HG03039 (cell line): Measurements from ENCODE around the gene ZNF497.
A peak's percentile ranks its signal among the peaks of the same experiment; 100 is the strongest.
"Not testable (repeated sequence)": the region's sequence is repeated elsewhere in the genome, so short reads cannot be mapped to it uniquely, and the experiment has no call there.

Source experiments
- ATAC-seq: cut with Tn5 transposase; IDR thresholded peaks from one replicate; pipeline ENCODE4 v1.9.1; 2021; ENCODE audit warnings: mild to moderate bottlenecking, moderate library complexity; ENCODE audit not compliant: unreplicated experiment

ZNF497 gene

GRCh38 chr19:58350001-58350861 lies 12.3 kb downstream of the ZNF497 start:
- ATAC-seq = no peak

- ATAC-seq = no peak
These were observed 13.0 kb downstream of the ZNF497 start for GRCh38 chr19:58349590-58349989.

GRCh38 chr19:58348080-58348479 lies 14.5 kb downstream of the ZNF497 start:
- not testable (repeated sequence) for ATAC-seq

DNA sequence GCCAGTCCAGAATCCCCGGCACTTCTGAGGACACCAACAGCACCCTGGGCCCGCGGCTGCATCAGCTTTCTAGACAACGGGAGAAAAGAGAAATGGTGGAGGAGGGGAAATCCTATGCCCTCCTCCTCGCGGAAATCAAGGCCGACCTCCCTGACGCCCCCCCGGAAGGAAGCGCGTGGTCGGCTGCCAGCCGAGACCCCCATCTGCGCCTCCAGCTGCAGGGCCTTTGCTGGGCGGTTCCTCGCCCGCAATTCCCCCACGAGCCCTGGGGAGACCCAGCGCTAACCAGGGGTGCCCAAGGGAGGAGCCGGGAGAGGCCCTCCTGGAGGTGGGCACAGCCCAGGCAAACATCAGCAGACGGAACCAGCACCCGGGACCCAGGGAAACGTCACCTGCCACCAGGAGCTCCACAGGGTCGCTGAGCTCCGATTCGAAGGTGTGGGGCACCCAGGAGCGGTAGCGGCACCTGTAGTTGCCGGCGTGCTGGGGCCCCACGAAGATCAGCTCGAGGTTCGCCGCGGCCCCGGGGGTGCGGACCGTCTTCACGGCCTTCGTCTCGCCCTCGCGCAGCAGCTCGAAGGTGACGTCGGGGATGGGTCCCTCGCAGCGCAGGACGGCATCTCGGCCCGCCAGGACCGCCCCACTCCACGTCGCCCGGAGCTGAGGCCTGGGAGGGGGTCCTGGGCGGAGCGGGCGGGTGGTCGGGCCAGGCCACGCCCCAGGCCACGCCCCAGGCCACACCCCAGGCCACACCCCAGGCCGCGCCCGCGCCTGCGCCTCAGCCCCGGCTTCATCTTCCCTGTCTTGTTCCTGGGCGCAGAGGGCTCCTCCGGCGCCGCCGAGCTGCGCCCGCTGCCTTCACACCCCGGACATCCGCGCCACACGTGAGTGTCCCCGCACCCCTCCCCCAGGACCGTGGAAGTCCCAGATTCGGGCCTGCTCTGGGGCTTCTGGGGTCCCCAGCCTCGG lies 15.3 kb downstream of the ZNF497 start:
- peak; percentile 82 for ATAC-seq

DNA sequence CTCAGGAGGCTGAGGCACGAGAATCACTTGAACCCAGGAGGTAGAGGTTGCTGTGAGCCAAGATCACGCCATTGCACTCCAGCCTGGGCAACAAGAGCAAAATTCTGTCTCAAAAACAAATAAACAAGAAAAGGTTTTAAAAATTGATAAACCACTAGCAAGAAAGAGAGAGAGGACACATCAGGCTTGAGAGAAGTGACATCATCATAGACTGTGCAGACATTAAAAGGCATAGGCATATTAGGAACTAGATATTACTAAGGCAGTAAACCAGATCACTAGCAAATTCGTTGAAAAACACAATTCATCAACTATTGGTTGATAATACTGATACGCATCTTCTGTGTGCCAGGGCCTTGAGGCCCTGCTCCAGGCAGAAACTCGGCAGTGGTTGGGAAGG lies 17.0 kb downstream of the ZNF497 start:
- no peak for ATAC-seq

GRCh38 chr19:58338825-58339558 lies 23.6 kb downstream of the ZNF497 start:
- ATAC-seq = no peak

DNA sequence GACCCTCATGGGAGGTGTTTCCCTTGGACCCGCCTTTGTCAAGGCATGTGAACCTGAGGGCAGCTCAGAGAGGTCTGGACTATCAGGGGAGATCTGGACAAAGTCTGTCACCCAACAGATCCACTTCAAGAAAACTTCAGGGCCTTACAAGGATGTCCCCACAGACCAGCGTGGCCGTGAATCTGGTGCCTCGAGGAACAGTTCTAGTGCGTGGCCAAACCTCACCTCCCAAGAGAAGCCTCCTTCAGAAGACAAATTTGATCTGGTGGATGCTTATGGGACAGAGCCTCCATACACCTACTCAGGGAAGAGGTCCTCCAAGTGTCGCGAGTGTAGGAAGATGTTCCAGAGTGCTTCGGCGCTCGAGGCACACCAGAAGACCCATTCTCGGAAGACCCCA lies 24.2 kb downstream of the ZNF497 start:
- no peak for ATAC-seq

GRCh38 chr19:58336820-58337219 lies 25.7 kb downstream of the ZNF497 start:
- no peak for ATAC-seq

- no peak for ATAC-seq
These were observed 26.3 kb downstream of the ZNF497 start for GRCh38 chr19:58336216-58336615.

DNA sequence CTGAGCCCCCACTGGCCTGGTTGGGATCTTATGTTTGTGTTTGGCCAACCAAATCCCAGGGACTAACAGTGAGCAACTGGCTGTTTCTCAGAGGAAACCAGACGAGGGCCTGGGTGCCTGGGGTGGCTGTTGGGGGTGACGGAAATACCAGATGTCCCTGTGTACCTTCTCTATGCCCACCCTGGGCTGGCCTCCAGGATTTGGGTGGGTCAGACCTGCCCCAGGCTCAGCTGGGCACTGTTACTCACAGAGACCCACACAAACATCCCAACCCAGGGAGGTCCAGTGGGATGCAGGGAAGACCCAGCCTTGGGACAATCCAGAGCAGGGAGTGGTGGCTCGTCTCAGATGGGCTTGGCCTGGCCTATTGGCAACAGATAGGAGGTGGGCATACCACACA lies 26.9 kb downstream of the ZNF497 start:
- no peak for ATAC-seq

DNA sequence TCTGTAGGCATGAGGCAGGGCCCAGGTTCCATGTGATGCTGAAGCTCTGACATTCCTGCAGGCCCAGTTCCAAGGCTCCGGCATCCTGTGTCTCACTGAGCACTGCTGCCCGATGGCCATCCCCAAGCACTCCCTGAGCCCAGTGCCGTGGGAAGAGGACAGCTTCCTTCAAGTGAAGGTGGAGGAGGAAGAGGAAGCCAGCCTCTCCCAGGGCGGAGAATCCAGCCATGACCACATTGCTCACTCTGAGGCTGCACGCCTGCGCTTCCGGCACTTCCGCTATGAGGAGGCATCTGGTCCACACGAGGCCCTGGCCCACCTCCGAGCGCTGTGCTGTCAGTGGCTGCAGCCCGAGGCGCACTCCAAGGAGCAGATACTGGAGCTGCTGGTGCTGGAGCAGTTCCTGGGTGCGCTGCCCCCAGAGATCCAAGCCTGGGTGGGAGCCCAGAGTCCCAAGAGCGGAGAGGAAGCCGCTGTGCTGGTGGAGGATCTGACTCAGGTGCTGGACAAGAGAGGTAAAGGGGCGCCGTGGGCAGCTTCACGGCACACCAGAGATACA lies 27.8 kb downstream of the ZNF497 start:
- no peak for ATAC-seq

DNA sequence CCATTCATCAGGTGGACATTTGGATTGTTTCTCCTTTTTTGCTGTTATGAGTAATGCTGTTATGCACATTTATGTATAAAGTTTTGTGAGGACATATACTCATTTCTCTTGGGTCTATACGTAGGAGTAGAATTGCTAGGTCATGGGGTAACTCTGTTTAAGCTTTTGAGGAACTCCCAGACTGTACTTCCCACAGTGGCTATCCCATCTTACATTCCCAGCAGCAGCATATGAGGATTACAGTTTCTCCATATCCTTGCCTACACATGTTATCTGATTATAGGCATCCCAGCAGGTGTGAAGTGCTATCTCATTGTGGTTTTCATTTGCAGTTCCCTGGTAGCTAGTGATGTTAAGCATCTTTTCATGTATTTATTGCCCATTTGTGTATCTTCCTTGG lies 29.9 kb downstream of the ZNF497 start:
- no peak for ATAC-seq

- no peak for ATAC-seq
These were observed 32.1 kb downstream of the ZNF497 start for GRCh38 chr19:58330458-58330857.

GRCh38 chr19:58328999-58329398 lies 33.6 kb downstream of the ZNF497 start:
- ATAC-seq = no peak

DNA sequence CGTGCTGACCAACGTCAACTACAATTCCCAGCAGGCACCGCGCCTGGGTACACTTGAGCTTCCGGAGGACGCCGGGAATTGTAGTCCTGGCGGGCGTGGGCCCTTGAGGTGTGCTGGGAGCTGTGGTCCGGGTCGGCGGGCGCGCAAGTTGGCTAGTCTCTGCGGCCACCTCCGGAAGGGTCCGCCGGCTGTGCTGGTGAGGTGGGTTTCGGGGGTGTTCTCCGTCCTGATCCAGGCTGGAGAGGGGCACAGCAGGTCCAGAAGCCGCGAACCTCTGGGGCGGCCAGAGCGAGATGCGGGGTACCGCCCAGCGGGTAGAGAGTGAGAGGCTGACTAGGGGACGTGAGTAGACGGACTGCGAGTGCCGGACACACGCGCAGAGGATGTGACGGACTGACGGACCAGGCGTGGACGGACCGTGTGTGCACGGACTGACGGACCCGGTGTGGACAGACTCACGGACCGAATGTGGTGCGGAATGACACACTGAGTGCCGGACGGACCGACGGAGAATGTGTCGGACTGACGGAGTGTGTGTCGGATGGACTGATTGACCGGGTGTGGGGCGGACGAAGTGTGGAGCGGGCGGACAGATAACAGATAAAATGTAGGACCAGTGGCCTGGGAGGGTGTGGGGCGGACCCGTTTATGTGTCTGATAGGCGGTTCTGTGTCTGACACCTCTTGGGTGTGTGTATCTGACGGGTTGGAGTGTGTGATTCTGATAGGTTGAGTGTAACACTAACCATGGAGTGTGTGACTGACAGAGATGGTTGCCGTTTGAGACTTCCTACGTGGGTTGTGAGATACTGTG lies 35.4 kb downstream of the ZNF497 start, which contains the start of gene ZSCAN22:
TSS of gene ZSCAN22 (plus strand) at position 81 of the 813 bp plus-strand sequence. CDS start 7,809 bp downstream, outside the sequence.
- ATAC-seq = peak; percentile 88

DNA sequence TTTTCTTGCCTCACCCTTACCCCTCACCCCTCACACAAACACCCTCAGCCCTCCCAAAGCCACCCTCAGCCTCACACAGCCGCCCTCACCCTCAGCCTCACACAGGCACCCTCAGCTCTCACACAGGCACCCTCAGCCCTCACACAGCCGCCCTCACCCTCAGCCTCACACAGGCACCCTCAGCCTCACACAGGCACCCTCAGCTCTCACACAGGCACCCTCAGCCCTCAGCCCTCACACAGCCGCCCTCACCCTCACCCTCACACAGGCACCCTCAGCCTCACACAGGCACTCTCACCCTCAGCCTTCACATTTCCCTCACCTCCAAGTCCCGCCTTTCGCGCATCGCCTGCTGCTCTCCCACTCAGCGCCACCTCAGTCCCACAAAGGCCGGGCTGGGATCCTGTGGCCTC lies 36.0 kb downstream of the ZNF497 start:
- no peak for ATAC-seq

GRCh38 chr19:58325311-58326022 lies 37.1 kb downstream of the ZNF497 start:
- no peak for ATAC-seq

- ATAC-seq = no peak
These were observed 43.3 kb downstream of the ZNF497 start for GRCh38 chr19:58319241-58319640.

GRCh38 chr19:58318297-58318696 lies 44.3 kb downstream of the ZNF497 start:
- ATAC-seq = no peak
